DND-41 (cell line): ENCODE data around the gene KRT34.

Experiments used
- ATAC-seq: fragments of 200-7000 bp; cut with Tn5 transposase; 3 replicates; pipeline ENCODE4 v1.9.1; 2021; ENCODE audit warnings: low read depth; ENCODE audit not compliant: insufficient read depth
- DNase-seq: peaks from one replicate; pipeline ENCODE4 v3.0.0-alpha.2; 2020
- H2AFZ ChIP-seq: 2 replicates; pipeline ENCODE4 v1.6.0; 2012; ENCODE audit warnings: low read depth, low read length
- H3K27ac ChIP-seq: 2 replicates; pipeline ENCODE4 v1.5.1; 2012; ENCODE audit warnings: low read length, inconsistent platforms
- H3K27me3 ChIP-seq: fragments of 200-600 bp; sonication (generic); 2 replicates; pipeline ENCODE4 v1.6.0; 2012; ENCODE audit warnings: low read length, mild to moderate bottlenecking, inconsistent platforms; ENCODE audit not compliant: insufficient read depth, poor library complexity
- H3K36me3 ChIP-seq: 2 replicates; pipeline ENCODE4 v1.5.1; 2012; ENCODE audit warnings: low read length, inconsistent platforms; ENCODE audit not compliant: insufficient read depth
- H3K4me1 ChIP-seq: 2 replicates; pipeline ENCODE4 v1.5.1; 2012; ENCODE audit warnings: mild to moderate bottlenecking, low read length; ENCODE audit not compliant: insufficient read depth
- H3K4me2 ChIP-seq: 2 replicates; pipeline ENCODE4 v1.6.0; 2012; ENCODE audit warnings: mild to moderate bottlenecking, moderate library complexity, low read length, inconsistent platforms; ENCODE audit not compliant: insufficient read depth
- H3K4me3 ChIP-seq, 2 experiments: fragments of 200-600 bp in 1 of 2; shearing (Covaris generic) in 1 of 2; 2 replicates each; pipeline ENCODE4 v1.5.1; 2012 to 2016; ENCODE audit warnings: inconsistent platforms in 2 of 2, low read length in 2 of 2, mild to moderate bottlenecking in 2 of 2, low read depth in 1 of 2, moderate library complexity in 1 of 2
- H3K79me2 ChIP-seq: 2 replicates; pipeline ENCODE4 v1.6.0; 2012; ENCODE audit warnings: low read length, inconsistent platforms; ENCODE audit not compliant: insufficient read depth
- H3K9ac ChIP-seq: 2 replicates; pipeline ENCODE4 v1.6.0; 2012; ENCODE audit warnings: low read depth, mild to moderate bottlenecking, inconsistent platforms, low read length, moderate library complexity
- H3K9me3 ChIP-seq: 2 replicates; pipeline ENCODE4 v1.5.1; 2012; ENCODE audit warnings: low read length, moderate library complexity, mild to moderate bottlenecking, inconsistent platforms; ENCODE audit not compliant: insufficient read depth, severe bottlenecking
- H4K20me1 ChIP-seq: 2 replicates; pipeline ENCODE4 v1.6.0; 2012; ENCODE audit warnings: low read length; ENCODE audit not compliant: insufficient read depth
- EZH2 ChIP-seq: IDR thresholded peaks from 3 replicates; pipeline ENCODE4 v1.6.1; 2012; ENCODE audit warnings: borderline replicate concordance, low read depth, mild to moderate bottlenecking, moderate library complexity, low read length, inconsistent platforms; ENCODE audit not compliant: severe bottlenecking
- TF ChIP-seq, protein P1 (sequence below): IDR thresholded peaks from 2 replicates; pipeline ENCODE4 v1.5.1; 2012; ENCODE audit warnings: borderline replicate concordance, low read length, moderate library complexity, mild to moderate bottlenecking; ENCODE audit not compliant: poor library complexity, severe bottlenecking; ENCODE audit errors: extremely low read depth

Gene KRT34

DNA sequence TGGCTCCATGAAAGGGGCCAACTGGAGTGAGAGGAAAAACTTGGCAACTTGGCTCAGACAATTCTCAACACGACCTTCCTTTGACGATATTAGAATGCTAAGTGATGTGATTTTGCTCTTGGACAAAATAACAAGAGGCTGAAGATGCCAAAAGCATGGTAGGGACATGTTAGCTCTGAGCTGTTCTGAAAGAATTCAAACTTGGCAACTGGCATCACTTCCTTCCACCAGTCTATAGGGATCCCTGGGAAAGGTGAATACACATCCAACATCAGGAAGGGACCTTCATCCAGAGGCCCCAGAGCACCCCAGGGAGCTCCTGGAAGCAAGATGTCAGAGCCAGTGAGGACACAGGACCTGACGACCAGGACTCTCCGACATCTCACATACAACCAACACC, 38.0 kb upstream of the KRT34 start:
- Histone ChIP-seq H3K79me2 (no peaks in the 10 kb centered on the region), H3K4me2 (no peak overlapping the region), H3K4me3 (no peak overlapping the region), H3K9ac (no peak overlapping the region), H3K27ac (no peak overlapping the region), H3K4me1 (no peaks in the 10 kb centered on the region), H3K36me3 (no peaks in the 10 kb centered on the region), H3K27me3 (peaks cover 8% of the 10 kb centered on the region), H3K9me3 (no peaks in the 10 kb centered on the region), H2AFZ (no peak overlapping the region), H4K20me1 (no peaks in the 10 kb centered on the region; the same call in 1 of the 2 replicates)
- DNase-seq (no peak), ATAC-seq (no peak)
- no peak for TF ChIP-seq EZH2
- TF ChIP-seq, protein P1, sequence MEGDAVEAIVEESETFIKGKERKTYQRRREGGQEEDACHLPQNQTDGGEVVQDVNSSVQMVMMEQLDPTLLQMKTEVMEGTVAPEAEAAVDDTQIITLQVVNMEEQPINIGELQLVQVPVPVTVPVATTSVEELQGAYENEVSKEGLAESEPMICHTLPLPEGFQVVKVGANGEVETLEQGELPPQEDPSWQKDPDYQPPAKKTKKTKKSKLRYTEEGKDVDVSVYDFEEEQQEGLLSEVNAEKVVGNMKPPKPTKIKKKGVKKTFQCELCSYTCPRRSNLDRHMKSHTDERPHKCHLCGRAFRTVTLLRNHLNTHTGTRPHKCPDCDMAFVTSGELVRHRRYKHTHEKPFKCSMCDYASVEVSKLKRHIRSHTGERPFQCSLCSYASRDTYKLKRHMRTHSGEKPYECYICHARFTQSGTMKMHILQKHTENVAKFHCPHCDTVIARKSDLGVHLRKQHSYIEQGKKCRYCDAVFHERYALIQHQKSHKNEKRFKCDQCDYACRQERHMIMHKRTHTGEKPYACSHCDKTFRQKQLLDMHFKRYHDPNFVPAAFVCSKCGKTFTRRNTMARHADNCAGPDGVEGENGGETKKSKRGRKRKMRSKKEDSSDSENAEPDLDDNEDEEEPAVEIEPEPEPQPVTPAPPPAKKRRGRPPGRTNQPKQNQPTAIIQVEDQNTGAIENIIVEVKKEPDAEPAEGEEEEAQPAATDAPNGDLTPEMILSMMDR = no peak

- no peak overlapping the region for H3K4me2 ChIP-seq
- H3K27me3 ChIP-seq = peaks cover 8% of the 10 kb centered on the region
- H3K27ac ChIP-seq = no peak overlapping the region
- H3K36me3 ChIP-seq = no peaks in the 10 kb centered on the region
- no peaks in the 10 kb centered on the region for H3K9me3 ChIP-seq
- DNase-seq (no peak), ATAC-seq (no peak)
- H2AFZ ChIP-seq = no peak overlapping the region
- no peak overlapping the region for H3K4me3 ChIP-seq
- no peaks in the 10 kb centered on the region for H3K4me1 ChIP-seq
- no peak for TF ChIP-seq EZH2
- TF ChIP-seq, protein P1 = no peak
- H3K79me2 ChIP-seq = no peaks in the 10 kb centered on the region
- H4K20me1 ChIP-seq = no peaks in the 10 kb centered on the region; the same call in 1 of the 2 replicates
- H3K9ac ChIP-seq = no peak overlapping the region
Observed at GRCh38 chr17:41419716-41420115, 37.6 kb upstream of the KRT34 start.

GRCh38 chr17:41418116-41418860, 36.2 kb upstream of the KRT34 start:
- H4K20me1 ChIP-seq = no peaks in the 10 kb centered on the region; the same call in 1 of the 2 replicates
- H3K9me3 ChIP-seq = no peaks in the 10 kb centered on the region
- H3K4me2 ChIP-seq = no peak overlapping the region
- DNase-seq = no peak
- no peak overlapping the region for H2AFZ ChIP-seq
- H3K79me2 ChIP-seq = no peaks in the 10 kb centered on the region
- no peaks in the 10 kb centered on the region for H3K4me1 ChIP-seq
- no peak overlapping the region for H3K27ac ChIP-seq
- H3K4me3 ChIP-seq = no peak overlapping the region
- no peak for ATAC-seq
- H3K36me3 ChIP-seq = no peaks in the 10 kb centered on the region
- no peak overlapping the region for H3K9ac ChIP-seq
- TF ChIP-seq, protein P1 = no peak
- TF ChIP-seq EZH2 = no peak
- peaks cover 8% of the 10 kb centered on the region for H3K27me3 ChIP-seq
